ENCODE data around the gene RSPH9.

RSPH9 gene, protein sequence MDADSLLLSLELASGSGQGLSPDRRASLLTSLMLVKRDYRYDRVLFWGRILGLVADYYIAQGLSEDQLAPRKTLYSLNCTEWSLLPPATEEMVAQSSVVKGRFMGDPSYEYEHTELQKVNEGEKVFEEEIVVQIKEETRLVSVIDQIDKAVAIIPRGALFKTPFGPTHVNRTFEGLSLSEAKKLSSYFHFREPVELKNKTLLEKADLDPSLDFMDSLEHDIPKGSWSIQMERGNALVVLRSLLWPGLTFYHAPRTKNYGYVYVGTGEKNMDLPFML

DNA sequence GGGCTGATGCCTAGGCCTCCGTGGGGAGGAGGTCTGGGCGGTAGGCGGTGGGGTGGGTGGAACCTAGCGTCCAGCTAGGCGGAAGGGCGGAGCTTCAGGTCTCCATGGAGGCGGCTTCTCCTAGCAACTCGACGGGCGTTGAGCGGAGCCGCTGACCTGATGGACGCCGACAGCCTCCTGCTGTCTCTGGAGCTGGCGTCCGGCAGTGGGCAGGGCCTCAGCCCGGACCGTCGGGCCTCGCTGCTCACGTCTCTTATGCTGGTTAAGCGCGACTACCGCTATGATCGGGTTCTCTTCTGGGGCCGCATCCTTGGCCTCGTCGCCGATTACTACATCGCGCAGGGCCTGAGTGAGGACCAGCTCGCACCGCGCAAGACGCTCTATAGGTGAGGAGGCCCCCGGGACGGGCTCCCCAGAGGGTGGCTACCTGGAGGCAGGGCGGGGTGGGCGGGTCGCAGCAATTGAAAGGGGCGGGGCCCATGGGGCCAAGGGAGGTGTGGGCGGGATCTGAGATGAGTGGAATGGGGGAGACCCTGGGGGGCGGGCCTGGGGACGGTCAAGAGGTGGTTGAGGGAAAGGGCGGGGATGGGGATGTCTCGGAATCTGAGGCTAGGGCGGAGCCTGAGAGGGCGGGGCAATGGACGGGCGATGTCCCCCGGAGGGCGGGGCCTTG, at the start of gene RSPH9:
RSPH9 (plus strand) TSS at position 97 of the 673 bp plus-strand sequence; CDS start at position 160, 63 bp downstream.
- peak in 1 of 3 experiments; percentile 7 for DNase-seq

DNA sequence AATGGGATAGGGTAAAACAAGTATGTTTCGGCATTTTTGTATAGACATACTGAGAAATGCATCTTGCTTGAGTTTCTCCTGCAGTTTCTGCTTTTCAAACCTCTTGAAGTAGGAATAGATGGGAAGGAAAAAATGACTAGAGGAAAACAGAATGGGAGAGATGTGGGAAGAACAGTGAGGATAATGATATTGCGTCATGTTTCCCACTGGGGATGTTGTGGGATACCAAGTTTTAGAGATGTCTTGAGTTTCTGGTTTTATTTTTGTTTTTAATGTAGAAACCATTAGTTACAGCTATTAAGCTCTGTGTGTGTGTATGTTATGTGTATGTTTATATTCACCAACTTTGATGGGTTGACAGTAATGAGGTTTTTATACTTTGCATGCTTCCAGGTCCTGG, 44.2 kb upstream of the RSPH9 start:
- DNase-seq = no peak

DNA sequence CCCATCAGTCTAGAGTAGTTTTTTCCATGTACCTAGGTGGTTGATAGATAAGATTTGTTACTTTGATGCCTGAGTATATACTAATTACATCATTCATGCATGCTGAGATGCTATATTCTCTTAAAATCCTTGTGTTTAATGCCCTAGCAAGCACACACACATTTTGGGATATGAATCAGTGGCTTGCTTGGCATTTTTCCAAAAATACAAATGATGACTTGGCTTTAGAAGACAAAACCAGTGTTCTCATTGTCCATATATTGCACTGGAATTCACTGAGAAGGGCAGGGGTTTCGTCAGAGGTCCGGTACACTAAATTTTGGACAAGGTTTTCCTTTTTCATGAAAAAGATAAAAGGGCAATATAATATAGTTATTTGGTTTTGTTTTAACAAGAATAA, 40.7 kb upstream of the RSPH9 start:
- no peak for DNase-seq

DNA sequence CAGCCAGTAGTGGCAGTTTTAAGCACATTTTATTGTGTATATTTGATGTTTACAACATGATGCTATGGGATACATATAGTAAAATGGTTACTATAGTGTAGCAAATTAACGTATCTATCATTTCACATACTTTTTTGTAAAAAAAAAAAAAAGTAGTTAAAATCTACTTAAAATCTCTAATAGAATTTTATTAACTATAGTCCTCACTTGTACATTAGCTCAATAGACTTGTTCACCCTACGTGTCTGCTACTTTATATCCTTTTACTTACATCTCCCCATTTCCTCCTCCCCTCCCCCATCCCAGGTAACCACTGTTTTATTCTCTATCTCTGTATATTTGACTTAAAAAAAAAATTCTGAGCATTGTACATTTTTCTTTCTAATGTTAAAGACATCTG, 38.8 kb upstream of the RSPH9 start:
- DNase-seq = no peak

DNA sequence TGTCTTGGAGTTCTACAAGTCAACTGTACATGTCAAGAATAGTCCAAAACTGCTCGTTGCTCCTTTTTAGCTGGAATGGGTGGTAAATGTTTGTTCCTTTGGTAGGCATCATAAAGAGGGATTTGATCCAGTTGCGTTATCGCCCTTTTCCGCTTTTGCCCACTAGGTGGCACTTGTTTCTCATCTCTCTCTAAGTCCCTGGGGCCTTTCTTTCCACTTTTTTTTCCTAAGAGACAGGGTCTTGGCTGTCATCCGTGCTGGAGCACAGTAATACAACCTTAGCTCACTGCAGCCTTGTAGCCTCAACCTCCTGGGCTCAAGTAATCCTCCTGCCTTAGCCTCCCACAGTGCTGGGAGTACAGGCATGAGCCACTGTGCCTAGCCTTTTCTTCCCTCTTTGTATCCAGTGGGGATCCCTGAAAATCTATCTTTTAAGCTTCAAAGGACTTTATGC, 36.5 kb upstream of the RSPH9 start:
- peak; percentile 47 to 78 (median 57) for DNase-seq

DNA sequence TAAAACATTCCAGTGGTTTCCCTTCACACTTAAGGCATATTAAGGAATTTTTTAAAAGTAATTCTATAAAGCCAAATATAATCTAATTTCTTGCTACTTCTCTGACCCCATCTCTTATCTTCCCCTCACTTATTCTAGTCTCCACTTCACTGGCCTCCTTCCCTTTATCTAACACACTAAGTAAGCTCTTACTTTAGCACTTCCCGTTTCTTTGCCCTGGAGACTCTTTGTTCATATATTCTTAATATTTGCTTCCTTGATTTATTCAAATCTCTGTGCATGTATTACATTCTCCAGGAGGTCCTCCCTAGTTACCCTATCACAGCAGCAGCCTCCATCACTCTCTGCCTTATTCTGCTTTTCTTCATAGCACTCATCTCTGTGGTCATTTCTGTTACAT, 36.0 kb upstream of the RSPH9 start:
- no peak for DNase-seq

DNA sequence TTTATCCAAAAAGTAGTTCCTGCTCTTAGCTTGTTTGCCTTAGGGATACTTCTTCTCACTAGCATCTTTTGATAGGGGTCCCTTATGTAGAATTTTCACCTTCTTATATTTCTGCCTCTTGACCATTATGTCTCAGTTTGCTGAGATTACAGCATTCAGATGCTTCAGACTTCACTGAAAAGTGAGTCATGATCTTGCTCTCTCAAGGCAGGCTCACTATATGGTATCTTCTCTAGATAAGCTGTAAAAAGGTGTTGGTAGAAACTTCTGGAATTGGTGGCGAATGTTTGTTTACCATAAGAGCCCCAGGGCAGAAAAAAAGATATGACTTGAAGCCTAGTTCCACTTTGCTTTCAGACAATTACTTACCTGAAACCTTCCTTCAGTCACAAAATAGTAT, 35.4 kb upstream of the RSPH9 start:
- DNase-seq = no peak

DNA sequence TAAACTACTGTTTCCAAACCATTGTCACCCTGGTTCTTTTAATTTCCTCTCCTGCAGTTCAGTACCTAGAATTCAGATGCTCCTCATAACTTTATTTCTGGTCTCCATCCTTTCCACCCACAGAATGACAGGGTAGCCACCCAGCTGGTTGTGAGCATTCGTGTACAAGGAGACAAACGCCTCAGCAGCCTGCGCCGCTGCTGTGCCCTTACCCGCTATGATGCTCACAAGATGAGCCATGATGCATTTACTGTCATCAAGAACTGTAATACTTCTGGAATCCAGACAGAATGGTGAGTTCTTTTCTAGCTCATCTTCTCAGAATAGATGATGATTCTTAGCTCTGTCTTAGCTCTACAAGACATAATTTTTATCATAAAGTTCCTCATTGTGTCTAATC, 34.4 kb upstream of the RSPH9 start:
- no peak for DNase-seq

DNA sequence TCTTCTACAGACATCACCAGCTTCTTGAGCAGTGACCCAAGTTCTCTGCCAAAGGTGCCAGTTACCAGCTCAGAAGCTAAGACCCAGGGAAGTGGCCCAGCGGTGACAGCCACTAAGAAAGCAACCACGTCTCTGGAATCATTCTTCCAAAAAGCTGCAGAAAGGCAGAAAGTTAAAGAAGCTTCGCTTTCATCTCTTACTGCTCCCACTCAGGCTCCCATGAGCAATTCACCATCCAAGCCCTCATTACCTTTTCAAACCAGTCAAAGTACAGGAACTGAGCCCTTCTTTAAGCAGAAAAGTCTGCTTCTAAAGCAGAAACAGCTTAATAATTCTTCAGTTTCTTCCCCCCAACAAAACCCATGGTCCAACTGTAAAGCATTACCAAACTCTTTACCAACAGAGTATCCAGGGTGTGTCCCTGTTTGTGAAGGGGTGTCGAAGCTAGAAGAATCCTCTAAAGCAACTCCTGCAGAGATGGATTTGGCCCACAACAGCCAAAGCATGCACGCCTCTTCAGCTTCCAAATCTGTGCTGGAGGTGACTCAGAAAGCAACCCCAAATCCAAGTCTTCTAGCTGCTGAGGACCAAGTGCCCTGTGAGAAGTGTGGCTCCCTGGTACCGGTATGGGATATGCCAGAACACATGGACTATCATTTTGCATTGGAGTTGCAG, 31.0 kb upstream of the RSPH9 start:
- DNase-seq = no peak

DNA sequence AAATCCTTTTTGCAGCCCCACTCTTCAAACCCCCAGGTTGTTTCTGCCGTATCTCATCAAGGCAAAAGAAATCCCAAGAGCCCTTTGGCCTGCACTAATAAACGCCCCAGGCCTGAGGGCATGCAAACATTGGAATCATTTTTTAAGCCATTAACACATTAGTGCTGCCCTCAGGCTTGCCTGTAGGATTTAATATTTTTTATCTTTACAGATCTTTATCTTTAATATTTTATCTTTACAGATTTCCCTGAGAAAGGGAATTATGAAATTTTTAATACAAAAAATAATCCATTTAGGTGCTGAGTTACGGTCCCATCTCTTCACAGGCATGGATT, 30.5 kb upstream of the RSPH9 start:
- DNase-seq = no peak

DNA sequence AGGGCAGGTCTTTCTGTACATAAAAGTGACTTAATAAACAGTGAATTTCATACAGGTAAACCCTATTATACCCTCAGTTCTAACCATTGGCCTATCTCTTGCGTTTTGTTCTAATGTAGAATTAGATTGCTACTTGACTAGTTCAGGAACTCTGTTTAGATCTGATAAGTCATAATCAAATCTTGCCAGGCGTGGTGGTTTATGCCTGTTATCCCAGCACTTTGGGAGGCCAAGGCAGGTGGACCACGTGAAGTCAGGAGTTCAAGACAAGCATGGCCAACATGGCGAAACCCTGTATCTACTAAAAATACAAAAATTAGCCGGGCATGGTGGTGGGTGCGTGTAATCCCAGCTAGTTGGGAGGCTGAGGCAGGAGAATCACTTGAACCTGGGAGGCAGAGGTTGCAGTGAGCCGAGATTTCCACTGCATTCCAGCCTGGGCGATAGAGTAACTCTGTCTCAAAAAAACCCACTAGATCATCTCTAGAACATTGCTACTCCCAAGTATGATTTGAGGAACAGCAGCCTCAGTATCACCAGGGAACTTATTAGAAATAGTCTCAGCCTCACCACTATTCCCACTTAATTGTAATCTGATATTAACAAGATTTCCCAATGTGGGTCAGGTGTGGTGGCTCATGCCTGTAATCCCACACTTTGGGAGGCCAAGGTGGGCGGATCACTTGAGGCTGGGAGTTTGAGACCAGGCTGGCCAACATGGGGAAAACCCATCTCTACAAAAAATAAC, 27.9 kb upstream of the RSPH9 start:
- DNase-seq = no peak

DNA sequence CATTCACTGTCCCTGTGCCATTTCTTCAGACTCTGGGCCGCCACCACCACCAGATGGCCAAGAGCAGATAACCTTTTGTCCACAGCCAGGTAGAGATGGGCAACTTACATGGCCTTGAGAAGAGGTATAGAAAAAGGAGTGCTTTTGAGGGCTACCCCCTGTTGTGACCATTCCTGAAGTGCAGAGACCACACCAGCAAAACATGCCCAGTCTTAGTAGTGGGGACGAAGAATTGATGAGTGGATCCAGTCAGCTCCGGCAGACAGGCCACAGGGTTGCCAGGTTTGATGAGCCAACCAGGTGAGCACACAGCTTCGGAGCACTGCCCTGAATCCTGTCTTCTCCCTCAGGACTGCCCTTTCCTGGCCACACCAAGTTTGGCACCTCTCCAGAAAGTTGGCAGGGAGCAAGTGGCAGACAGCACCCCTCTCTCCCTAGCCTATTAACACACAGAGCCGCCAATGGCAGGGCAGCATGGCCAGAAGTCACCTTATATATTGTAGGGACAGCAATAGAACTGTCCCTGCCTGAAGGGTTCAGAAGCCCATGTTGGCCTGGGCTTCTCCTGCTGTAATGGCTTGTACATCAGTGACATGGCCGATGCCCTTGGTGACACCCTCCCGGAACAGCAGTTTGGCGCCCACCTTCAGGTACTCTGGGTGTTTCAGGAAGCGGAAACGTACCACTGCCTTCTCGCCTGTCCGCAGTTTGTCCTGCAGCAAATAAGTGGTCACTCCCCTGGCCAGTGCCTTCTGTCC, 23.6 kb upstream of the RSPH9 start:
- DNase-seq = no peak

DNA sequence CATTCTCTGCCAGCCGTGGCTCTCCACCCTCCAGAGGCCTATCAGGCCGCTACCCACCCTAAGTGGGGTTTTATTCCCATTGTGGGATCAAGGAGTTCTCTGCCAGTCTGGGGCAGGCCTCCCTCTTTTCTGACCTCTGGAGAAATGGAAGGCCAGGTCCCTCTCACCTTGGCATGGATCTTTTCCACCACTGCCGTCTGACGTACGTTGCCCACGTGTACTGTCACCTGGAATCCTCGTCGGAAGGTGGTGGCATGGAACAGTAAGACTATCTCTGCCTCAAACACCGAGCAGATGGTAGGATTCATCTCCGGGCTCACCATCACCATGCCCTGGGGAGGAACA, 23.0 kb upstream of the RSPH9 start:
- DNase-seq = no peak

DNA sequence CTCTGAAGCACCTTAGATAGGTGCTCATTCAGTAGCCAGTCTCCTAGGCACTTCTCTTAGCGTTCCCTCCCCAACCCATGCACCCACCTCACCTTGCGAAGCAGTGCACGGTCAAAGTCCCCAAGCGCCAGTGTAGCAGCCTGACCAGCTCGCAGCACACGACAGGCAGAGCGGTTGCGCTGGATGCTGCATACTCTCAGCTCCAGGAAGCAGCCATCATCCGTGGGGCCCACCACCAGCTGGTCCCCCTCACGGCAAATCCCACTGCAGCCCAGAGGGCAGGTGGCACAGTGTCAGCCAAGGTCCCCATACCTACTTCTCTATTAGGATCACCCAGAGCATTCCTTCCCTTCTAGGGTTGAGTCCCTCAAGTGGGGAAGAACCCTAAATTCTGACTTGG, 22.3 kb upstream of the RSPH9 start:
- no peak for DNase-seq

DNA sequence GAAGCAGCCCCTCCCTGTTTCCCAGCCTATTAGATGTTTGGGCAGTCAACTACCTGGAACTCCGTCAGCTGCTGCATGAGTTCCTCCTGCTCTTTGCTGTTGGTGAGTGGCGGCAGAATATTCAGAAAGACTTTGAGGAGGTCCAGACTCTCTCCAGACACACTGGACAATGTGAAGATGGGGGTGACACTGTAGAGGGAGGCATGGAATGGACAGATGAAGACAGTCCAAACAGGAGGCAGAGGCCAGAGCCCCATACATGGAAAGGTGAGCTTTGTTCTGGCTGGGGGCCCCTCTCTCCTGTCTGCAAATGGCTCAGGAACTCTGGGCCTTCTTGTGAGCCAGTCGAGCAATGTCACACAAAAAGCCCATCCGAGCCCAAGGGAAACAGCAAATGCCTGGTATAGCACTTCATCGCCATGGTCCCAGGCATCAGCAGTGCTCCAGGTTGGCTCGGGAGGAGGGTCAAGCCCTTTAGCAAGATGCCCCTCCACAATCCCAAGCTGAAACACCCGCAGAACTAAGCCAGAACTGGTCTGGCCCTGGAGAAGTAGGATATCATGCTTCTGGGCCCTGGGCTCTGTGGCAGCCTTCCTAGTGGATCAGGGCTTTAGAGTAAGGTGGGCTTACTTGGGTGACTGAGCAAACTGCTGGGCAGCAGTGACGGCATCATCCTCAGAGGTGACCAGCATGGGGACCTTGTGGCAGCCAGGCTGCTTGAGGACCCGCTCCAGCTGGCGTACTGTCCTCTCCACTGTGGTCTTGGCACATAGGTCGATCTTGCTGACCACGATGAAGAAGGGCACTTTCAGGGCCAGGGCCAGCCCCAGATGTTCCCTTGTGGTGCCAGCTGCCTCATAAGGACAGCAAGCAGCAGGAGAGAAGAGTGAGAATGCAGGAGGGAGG, 20.7 kb upstream of the RSPH9 start:
- DNase-seq = no peak

DNA sequence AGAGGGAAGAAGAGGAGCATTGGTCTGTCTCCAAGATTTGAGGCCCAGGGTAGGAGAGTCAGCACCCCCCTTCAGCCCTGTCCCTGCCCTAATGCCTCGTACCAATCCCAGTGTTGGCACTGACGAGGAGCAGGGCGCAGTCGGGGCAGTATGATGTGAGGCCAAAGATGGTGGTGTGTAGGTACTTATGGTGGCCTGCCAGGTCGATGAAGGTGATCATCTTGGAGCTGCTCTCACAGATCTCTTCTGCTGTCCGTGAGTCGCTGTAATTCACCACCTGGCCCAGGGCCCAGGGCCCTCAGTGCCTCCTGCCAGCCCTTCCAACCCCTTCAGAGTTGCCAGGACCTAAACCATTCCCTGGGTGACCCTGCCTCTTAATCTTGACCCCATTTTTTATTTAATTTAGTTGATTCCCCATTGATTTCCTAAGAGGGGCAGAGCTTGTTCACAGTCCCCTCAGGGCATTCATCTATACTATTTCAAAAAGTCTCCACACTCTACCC, 20.0 kb upstream of the RSPH9 start:
- no peak for DNase-seq

DNA sequence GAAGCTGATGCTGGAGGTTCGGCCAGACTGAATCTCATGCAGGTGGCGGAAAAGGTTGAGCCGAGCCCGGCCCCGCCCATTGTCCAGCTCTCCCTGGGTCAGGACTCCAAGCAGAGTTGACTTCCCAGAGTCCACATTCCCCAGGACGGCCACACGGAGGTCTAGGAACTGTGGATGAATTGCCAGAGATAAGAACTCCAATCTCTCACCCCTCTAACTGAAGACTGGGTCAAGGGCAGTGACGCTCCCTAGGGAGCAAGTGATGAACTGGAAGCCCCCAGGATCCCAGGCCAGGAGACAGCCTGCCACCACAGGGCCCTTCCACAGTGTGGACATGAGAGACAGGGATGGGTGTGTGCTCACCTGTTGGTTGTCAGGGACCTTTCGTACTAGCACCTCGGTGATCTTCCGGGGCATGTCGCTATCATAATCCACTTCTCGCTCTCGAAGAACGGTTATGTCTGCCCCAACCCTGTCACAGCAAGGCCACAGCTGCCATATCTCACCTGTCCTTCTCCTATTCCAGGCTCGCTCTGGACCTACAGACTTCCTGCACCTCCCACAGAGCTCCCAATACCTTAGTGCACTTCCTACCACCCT, 19.3 kb upstream of the RSPH9 start:
- no peak for DNase-seq

DNA sequence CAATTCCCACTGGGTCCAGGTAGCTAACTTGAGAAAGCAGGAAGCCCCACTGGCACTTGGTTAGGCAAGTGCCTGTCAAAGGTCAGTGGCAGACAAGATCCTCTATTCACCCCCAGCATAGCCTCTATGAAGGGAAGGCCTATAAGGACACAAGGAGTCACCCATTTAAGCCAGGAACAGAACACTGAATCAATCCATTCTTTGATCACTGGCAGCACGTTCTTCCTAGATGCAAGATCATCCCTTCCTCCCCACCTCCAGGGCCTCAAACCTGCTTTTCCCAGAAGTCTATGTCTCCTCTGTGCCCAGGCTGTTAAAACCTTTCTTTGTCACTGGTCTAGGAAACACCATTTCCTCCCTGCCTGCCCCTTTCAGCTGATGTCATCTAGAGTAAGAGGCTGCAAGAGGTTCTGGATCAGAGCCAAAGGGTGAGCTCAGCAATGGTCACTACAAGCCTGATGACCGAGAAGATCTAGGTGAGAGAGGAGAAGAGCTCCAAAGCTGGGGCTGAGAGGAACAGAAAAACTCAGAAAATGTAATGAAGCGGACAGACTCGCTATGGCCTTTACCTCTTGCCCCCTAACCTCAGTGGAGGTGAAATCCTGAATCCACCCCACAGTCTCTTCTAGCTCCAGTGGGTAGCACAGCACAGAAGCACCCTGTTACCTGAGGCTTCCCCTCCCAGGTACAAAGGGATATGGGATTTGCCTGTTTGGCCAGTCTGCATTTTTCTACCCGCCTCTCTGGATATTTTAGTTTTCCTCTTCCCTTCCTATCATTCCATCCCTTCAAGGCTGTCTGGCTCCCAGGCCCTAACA, 17.6 kb upstream of the RSPH9 start:
- peak in 2 of 3 experiments; percentile 39 to 62 for DNase-seq

DNA sequence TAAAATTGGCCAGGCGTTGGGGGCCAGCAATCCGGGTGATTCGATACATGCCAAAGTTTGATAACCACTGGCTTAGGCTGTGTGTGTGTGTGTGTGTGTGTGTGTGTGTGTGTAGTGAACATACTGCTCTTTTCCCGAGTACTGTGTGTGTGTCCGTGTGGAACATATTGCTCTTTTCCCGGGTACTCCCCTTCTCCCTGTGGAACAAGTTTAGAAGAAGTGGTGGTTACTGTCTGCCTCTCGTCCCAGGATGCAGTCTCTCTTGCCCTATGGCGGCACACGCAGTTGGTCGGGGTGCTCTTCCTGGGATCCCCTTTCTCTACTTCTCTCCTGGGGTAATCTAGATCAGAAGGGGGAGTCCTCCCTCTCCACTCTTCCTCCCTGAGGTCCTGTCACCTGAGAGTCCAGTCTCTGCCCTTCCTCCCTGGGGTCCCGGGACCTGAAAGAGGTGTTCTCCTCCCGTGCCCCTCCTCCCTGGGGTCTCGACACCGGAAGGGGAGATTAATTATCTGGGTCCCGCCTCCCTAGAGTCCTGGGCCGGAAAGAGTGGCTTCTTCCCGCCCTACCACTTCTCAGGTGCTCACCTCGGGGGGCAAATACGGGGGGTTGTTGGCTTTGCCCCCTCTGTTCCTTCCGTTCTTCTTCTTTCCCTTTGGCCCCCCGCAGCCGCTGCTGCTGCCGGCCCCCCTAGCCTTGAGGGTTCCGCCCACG, 16.3 kb upstream of the RSPH9 start:
- peak in 2 of 3 experiments; percentile 72 to 73 for DNase-seq
